Suppressor macrophage (primary cell): ENCODE data around the gene TMBIM6.

Source experiments
- DNase-seq, 4 experiments: peaks; one replicate each; pipeline ENCODE4 v3.0.0-alpha.2; 2020 to 2022

TMBIM6 gene

DNA sequence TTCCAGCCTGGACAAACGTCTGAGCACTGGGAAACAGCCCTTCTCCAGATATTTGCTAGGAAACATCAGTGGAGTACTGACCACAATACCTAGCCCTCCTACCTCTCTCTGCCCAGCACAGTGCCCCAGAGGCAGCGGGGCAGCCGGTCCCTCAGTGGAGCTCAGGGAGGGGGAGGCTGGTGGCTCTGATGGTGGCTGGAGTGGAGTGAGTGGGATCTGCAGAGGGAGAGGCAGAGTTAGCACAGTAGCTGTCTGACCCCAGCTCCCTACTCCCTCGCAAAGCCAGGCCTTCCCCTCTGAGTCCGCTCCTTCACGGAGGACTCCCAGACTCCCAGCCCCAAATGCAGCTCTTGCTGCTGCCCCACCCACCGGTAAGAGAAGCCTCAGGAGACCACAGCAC, 56.9 kb downstream of the TMBIM6 start:
- DNase-seq, result no peak

DNA sequence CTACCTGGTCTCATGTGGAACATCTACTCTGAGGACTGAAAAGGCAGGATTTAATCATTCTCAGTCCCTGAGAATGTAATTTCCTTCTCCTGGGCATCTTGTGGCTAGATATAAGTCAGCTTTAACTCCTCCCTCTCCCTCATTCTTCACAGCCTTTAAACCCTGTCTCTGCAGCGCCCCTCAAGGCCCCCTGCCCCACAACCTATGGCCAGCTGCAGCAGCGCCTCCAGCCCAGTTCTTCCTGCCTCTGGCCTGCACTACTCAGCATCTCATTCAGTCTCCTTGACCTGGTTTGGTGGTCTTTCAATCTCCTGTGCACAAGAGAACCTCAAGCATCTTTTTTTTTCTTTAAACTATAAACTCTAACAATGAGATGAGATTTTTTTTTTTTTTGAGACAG, 57.6 kb downstream of the TMBIM6 start:
- no peak for DNase-seq

DNA sequence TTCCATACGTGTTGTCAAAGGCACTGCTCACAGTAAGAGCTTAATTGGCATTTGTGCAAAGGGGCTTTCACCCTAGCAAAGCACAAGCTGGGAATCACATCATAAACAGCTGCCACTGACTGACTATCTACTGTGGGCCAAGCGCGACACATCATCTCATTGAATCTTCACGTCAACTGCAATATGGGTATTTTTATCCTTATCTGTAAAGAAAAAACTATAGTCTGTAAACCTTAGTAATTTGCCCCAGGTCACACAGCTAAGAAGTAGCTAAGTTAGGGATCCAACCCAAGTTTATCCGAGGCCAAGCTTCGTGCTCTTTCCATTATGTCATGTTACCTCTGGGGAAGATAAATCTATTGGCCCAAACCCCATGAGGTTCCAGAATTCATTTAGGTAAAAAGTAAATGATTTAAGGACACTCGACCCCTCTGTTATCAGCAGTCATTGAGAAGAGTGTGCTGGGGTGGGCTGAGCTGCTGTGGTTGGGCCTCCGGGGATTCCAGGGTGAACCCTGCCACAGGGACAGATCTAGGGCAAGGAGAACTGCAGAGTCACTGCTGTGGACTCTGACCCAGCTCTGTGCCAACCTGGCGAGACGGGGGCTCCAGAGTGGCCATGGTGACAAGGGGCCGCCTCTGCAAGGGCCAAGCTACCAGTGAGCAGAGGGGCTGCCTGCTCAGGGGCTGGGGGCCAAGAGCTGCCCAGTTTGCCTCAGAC, 59.2 kb downstream of the TMBIM6 start:
- no peak for DNase-seq

DNA sequence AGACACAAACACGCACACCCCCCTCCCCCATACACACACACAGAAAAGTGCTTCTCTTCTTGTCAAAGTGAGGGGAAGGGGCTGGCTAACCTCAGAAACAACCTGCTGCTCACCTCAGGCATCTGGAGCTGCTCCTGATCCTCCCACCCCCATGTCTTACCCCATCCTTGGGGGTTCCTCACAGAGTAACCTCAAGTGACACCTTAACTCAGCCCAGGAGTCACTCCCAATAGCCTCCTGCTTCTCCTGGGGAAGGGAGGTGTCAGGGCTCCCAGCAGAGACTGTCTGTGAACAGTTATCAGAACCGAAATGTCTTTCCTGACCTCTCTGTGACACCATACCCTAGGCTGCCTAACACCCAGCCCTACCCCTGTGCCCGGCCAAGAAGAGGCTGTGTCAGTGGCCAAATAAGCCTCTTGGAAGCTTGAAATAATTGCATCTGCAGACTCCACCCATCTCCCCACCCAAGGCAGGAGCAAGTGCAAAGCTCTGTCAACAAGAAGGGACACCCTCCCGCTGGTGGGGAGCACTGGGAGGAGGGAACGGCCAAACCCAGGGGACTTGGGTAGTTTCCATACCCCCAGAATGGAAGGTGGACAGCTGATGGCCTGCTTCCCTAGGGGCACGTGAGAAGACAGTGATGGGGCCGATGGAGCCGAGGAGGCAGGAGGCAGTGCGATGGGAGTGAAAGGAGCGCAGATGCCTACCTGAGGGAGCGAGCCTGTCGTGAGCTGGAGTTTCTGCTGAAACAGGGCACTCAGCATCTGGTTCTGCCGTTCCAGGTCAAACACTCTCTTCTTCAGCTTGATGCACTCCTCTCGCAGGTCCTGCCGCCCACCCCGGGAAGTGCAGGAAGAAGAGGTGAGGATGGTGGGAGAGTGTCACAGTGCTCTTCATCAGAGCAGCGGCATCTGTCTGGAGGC, 60.0 kb downstream of the TMBIM6 start:
- no peak for DNase-seq

DNA sequence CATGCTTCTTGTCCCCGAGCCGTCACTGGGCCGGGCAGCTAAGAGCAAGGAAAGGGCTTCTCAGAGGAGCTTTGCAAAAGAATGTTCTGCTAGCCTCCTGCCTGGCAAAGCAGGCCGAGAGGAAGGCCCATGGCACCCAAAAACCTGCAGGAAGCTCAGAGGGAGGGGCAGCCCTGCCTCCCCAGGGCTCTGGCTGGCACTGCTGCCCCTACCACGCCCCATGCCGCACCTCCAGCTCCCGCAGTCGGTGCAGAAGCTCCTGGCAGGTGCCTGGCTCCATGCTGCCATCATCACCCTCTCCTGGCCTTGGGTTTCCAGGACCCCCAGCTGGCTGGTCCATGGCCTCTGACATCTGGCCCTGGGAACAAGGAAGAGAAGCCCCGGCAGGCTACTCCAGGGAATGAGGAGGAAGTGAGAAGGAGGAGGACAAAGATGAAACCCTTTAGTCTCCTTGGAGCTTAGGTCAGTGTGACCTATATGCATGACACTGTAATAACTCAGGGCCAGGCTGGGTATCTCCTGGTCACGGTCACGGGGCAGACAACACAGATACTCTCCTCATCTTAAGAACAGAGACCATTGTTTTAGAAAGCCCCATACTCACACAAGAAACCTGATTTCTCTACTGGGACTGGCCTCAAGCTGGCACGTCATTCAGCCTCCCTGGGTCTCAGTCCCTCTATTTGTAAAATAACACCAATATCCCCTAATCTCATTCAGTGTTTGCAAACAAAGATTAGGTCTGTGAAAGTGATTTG, 62.5 kb downstream of the TMBIM6 start:
- DNase-seq, result no peak

DNA sequence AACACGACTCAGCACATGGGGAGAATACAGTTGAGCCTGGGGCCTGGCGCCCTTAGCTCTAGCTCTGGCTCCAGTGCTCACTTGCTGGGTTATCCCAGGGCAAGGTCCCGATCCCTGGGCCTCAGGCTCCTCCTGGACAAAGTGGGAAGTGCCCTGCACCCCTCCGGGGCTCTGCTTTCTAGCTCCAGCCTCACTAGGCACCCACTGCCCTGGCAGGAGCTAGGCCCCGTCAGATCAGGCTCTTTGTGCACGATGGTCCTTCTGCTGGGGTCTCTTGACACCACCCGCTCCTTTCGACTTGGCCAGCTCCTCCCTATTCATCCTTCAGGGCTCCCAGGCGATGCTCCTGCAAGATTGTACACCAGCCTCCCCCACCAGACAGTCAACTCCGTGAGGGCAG, 63.5 kb downstream of the TMBIM6 start:
- no peak for DNase-seq

DNA sequence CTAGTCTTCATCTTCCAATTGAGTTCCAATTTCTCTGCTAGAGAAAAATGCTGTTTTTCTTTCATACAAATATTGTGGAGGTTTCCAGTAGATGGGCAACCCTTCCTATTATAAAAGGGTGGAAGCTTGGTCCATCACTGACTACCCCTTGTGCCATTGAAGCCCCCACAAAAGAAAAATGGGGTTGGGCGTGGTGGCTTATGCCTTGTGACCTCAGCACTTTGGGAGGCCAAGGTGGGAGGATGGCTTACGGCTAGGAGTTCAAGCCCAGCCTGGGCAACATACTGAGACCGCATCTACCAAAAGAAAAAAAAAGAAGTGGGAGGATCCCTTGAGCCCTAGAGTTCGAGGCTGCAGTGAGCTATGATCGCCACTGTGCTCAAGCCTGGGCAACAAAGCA, 64.1 kb downstream of the TMBIM6 start:
- no peak for DNase-seq

DNA sequence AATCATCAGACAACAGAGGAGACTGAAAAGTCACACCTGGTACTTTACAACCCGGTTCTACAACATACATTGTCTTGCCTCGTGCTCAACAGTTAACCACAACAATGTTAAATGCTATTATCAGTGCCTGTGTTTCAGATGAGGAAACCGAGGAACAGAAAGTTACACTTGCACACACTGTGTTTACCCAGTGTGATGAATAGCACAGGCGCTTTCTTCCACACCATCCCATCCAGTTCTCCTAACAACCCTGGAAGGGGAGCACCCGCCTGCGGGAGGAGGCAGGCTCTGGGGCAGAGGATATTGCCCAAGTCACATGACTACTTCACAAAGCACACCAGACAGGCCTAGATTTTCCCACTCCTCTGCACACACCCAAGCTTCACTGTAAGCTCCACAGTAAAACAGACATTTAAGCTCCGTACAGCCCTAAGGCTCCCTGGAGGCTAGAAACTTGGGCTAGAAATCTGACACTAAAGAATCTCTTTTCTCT, 65.0 kb downstream of the TMBIM6 start:
- DNase-seq, result peak in 1 of 4 experiments; percentile 22

DNA sequence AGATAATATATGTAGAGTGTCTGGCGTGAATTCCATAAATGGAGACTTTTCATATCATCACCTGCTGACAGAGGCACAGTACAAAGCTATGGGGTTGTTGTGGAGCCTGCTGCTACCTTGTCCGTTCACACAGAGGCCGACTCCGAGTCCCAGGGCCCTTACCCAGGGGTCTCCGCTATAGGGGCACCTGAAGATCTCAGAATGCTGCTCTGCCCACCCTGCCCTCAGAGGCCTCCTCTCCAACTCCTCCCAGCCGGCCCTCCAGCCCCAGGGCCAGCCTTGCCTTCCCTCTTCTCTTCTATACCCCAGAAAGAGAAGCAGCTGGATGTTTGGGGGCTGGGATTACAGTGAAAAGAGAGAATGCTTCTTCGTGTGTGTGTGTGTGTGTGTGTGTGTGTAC, 65.5 kb downstream of the TMBIM6 start:
- no peak for DNase-seq

DNA sequence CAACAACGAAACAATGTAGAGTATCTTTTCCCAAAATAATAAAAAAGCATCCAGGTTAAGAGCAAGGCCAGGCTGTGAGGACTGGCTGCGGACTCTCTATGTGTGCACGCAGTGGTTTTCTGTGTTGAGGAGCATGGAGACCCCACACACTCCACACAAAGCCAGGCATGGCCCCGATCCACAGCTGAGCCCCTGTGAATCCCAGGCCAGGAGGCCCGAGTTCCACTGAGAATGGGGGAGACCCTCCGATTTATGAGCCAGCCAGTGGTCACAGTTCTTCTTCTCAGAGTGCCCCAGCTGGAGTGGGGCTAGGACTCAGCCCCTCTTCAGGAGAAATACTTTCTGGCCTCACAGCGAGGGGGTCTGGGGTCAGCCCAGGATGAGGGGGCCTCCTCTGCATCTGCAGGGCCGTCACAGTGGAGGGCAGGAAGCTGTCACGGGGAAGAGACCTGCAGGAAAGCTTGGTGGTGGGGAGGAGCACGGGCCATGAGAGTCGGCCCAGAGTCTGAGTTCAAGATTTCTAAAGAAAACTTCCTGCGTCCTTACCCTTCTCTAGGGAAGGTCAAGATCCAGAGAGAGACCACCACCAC, 66.7 kb downstream of the TMBIM6 start:
- DNase-seq, result no peak

DNA sequence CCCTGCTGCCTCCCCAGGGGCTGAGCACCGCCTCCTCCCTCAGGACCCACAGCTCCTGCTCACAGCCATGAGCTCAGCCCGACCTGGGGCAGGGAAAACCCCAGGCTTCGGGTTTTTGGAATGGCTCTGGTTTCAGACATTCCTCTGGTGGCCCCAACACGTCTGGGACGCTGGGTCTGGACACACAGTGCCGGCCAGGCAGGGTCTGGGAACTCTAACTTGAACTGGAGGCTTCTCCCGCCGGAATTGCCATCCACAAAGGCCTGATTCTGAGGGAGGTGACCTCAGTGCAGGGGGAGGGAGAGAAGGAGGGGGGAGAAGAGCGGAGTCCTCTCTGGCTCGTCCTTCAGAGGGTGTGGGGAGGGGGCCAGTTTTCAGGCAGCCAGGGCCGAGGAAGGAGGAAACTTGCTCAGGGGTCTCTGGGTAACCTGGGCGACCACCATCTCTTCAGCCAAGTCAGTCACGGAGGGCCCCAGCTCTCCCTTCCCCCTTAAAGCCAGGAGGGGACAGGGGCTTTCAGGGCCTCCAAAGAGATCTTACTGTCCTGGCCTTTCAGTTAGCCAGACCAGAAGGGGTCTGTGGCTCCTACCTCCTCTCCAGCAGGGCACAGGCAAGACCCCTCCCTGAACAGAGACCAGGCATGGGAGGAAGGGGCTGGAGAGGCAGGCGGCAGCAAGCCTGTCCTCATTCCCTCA, 67.5 kb downstream of the TMBIM6 start:
- no peak for DNase-seq

DNA sequence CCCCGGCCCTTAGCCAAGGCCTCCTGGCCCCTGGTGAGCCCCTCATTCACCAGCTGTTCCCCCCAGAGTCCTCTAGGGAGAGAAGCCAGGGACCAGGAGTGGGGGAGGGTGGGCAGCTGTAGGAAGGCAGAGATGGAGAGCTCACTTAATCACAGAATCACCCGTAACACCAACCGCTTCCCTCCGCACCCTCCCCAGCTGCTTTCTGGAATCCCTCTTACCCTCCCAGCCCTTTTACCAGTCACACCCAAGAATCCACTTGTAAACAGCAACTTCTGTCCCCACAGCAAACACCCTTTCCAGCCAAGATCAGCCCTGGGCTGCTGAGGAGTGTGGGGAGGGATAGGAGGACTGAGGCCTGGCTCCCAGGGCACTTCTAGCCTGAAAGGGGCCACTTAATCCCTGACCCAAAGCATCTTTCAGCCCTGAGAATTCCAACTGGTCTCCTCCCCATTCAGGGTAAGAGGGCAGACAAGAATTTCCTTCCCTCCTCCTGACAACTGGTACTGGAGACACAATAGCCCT, 68.1 kb downstream of the TMBIM6 start:
- DNase-seq, result no peak

DNA sequence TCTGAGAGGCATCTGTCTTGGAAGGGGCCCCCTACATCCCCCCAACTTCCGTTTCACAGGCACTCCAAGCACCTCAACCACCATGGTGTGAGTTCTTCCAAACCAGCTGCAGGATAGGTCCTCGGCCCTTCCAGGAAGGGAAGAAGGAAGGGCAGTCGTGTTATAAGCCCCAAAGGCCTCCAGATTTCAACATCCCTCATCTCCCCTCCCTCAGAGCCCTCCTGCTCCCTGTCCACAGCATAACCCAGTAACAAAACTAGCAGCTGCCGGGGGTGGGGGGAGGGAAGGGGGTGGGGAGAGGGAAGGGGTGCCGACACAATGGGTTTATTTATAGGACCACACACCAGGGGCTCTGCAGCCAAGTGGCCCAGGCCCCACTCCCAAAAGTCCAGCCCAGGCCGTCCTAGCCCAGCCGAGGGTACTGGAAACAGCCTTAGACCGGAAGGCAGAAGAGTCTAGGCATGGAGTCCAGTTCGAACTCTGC, 68.6 kb downstream of the TMBIM6 start:
- DNase-seq, result no peak

DNA sequence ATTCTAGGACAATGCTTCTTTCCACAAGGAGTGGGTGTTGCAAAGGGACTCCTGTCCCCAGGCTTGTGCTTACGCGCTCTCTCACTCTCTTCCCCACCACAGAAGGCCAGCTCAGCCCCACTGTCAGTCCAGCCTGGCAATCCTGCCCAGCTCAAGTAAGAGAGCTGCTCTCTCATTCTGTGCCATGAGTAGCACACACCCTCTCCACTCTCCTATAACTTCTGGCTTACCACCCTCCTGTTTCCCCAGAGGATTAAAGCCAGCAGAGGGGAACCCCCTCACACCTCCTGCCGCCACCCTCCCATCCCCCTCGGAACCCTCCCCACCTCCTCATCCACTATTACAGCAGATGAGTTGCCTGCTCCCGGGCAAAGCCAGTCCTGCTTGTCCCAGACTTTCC, 69.8 kb downstream of the TMBIM6 start:
- no peak for DNase-seq

DNA sequence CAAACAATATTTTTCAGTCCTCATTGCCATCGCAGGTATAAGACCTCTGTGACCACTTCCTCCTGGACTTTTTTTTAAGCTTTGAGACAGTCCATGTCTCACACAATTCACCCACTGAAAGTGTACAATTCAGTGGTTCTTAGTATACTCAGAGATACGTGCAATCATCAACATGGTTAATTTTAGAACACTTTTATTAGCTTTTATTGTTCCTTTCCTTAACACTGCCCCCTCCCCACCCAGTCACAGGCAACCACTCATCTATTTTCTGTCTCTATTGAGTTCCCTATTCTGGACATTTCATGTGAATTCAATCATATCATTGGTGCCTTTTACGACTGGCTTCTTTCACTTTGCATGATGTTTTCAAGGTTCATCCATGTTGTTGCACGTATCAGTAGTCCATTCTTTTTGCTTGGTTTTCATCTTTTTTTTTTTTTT, 70.6 kb downstream of the TMBIM6 start:
- no peak for DNase-seq

DNA sequence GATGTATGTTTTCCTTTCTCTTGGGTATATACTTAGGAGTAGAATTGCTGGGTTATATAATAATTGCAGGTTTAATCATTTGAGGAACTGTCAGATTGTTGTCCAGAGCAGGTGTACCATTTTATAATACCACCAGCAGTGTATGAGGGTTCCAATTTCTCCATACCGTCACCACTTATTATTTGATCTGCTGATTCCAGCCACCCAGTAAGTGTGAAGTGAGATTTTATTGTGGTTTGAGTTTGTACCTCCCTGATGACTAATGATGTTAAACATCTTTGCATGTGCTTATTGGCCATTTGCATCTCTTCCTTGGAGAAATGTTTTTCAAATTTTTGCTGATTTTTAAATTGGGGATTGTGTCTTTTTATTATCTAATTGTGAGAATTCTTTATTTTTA, 71.8 kb downstream of the TMBIM6 start:
- no peak for DNase-seq
